Measurements from ENCODE around the gene LRP6.

- TF ChIP-seq CTCF (conservative IDR thresholded peaks at IDR 0.05; ENCODE audit: low read length): no peak
- no peak for TF ChIP-seq EZH2phosphoT487 (IDR thresholded peaks at IDR 0.05; ENCODE audit: borderline replicate concordance, low read depth, low read length)
Measured at GRCh38 chr12:12072064-12072760, 194.6 kb downstream of the LRP6 start.
